ENCODE results near the gene SPRY1.

The SPRY1 gene

GRCh38 chr4:123411514-123411913, 14.9 kb downstream of the SPRY1 start:
- DNase-seq (ENCODE audit: low read depth): no peak

- DNase-seq (ENCODE audit: low read depth): no peak
Observed at GRCh38 chr4:123412091-123412505, 15.5 kb downstream of the SPRY1 start.

- no peak for DNase-seq (ENCODE audit: low read depth)
Observed at GRCh38 chr4:123412700-123413512, 16.3 kb downstream of the SPRY1 start.

- no peak for DNase-seq (ENCODE audit: low read depth)
Observed at GRCh38 chr4:123415576-123415975, 19.0 kb downstream of the SPRY1 start.

- DNase-seq (ENCODE audit: low read depth): peak; percentile 78
Observed at GRCh38 chr4:123415977-123416376, 19.4 kb downstream of the SPRY1 start.

GRCh38 chr4:123417813-123418212, 21.2 kb downstream of the SPRY1 start:
- no peak for DNase-seq (ENCODE audit: low read depth)

- peak; percentile 91 for DNase-seq (ENCODE audit: low read depth)
Observed at GRCh38 chr4:123418351-123418931, 21.8 kb downstream of the SPRY1 start.

GRCh38 chr4:123419885-123420755, 23.5 kb downstream of the SPRY1 start:
- no peak for DNase-seq (ENCODE audit: low read depth)

GRCh38 chr4:123421227-123421936, 24.8 kb downstream of the SPRY1 start:
- DNase-seq (ENCODE audit: low read depth): peak; percentile 86

- DNase-seq (ENCODE audit: low read depth): no peak
Observed at GRCh38 chr4:123421937-123422781, 25.6 kb downstream of the SPRY1 start.

GRCh38 chr4:123423819-123424218, 27.2 kb downstream of the SPRY1 start:
- DNase-seq (ENCODE audit: low read depth): no peak

GRCh38 chr4:123427951-123428350, 31.4 kb downstream of the SPRY1 start:
- DNase-seq (ENCODE audit: low read depth): no peak

GRCh38 chr4:123430031-123430430, 33.4 kb downstream of the SPRY1 start:
- no peak for DNase-seq (ENCODE audit: low read depth)

- no peak for DNase-seq (ENCODE audit: low read depth)
Observed at GRCh38 chr4:123430501-123430900, 33.9 kb downstream of the SPRY1 start.

- no peak for DNase-seq (ENCODE audit: low read depth)
Observed at GRCh38 chr4:123433573-123433972, 37.0 kb downstream of the SPRY1 start.

GRCh38 chr4:123433976-123434375, 37.4 kb downstream of the SPRY1 start:
- no peak for DNase-seq (ENCODE audit: low read depth)

- no peak for DNase-seq (ENCODE audit: low read depth)
Observed at GRCh38 chr4:123435246-123436113, 38.9 kb downstream of the SPRY1 start.

GRCh38 chr4:123438031-123438430, 41.4 kb downstream of the SPRY1 start:
- DNase-seq (ENCODE audit: low read depth): no peak

- DNase-seq (ENCODE audit: low read depth): peak; percentile 3
Observed at GRCh38 chr4:123443401-123444289, 47.0 kb downstream of the SPRY1 start.
